Brain microvascular endothelial cell (primary cell): ENCODE data around the gene MLPH.

Source experiments
- DNase-seq: peaks from one replicate; pipeline ENCODE4 v3.0.0-alpha.2; 2020
- H3K27ac ChIP-seq: fragments of 250-450 bp; sonication (Bioruptor Pico); 2 replicates; pipeline ENCODE4 v1.5.1; 2020; ENCODE audit warnings: mild to moderate bottlenecking, moderate library complexity
- H3K27me3 ChIP-seq: fragments of 250-450 bp; sonication (Bioruptor Pico); replicated peaks from 2 replicates; pipeline ENCODE4 v1.5.1; 2020; ENCODE audit warnings: mild to moderate bottlenecking
- H3K36me3 ChIP-seq: fragments of 250-450 bp; sonication (Bioruptor Pico); replicated peaks from 2 replicates; pipeline ENCODE4 v1.5.1; 2020; ENCODE audit warnings: mild to moderate bottlenecking
- H3K4me3 ChIP-seq: 2 replicates; pipeline ENCODE4 v1.5.1; 2011; ENCODE audit warnings: low read depth, mild to moderate bottlenecking, control low read depth, low read length, moderate library complexity
- in situ Hi-C: cut with HindIII; loops from 2 replicates; pipeline ENCODE4 v1.10.0; 2017; ENCODE audit warnings: low sequenced_read_pairs, low pct_ligation_motif_present
- TF ChIP-seq, protein P1 (sequence below): IDR thresholded peaks from 2 replicates; pipeline ENCODE4 v1.5.1; 2011; ENCODE audit warnings: low read depth, mild to moderate bottlenecking, moderate library complexity, low read length, control low read depth, inconsistent platforms; ENCODE audit errors: missing control alignments

Gene MLPH

DNA sequence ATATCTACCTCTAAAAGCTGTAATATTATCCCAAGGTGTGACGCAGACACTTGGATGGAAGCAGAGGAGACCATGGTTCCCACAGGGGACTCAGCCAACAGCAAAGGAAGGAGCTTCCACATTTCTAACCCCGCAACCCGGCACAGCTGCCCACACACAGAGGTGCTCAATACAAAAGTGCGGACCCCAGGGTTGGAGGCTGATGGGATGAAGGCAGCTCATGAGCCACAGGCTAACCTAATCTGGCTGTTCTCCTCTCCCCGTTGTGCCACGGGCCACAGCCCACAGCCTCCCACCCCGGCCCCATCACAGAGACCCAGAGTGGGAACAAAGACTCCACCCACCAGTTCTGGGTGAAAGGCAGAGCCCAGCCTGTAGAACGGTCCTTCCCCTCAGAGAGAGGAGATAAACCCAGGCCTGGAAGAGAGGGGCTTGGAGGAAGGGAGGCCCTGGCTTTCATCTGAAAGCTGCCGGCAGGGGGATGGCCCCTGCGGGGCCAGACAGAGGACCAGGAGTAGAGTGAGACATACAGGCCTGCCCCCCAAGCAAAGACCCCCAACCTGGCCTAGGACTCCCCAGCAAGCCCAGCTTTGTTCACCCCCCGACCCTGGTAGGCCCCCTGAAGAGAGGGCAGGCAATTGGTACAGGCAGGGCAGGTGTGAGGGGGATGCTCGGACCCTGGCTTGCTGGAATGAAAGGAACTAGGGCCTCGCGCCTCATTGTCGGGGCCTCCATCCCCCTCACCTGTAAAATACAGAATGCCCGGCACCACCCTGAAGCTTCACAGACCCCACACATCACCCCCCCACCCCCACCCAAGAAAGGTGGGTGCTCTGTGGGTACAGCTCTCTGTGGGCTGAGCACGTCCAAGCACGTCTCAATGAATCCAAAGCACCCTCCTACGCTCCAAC is 96.6 kb downstream of the MLPH start:
- DNase-seq, result no peak
- in situ Hi-C loops, result no loop called here
- no peaks in the 10 kb centered on the region for H3K36me3 ChIP-seq
- H3K27ac ChIP-seq, result no peak overlapping the region
- TF ChIP-seq, protein P1, sequence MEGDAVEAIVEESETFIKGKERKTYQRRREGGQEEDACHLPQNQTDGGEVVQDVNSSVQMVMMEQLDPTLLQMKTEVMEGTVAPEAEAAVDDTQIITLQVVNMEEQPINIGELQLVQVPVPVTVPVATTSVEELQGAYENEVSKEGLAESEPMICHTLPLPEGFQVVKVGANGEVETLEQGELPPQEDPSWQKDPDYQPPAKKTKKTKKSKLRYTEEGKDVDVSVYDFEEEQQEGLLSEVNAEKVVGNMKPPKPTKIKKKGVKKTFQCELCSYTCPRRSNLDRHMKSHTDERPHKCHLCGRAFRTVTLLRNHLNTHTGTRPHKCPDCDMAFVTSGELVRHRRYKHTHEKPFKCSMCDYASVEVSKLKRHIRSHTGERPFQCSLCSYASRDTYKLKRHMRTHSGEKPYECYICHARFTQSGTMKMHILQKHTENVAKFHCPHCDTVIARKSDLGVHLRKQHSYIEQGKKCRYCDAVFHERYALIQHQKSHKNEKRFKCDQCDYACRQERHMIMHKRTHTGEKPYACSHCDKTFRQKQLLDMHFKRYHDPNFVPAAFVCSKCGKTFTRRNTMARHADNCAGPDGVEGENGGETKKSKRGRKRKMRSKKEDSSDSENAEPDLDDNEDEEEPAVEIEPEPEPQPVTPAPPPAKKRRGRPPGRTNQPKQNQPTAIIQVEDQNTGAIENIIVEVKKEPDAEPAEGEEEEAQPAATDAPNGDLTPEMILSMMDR, result peak; percentile 5
- no peak overlapping the region for H3K4me3 ChIP-seq
- H3K27me3 ChIP-seq, result no peaks in the 10 kb centered on the region

DNA sequence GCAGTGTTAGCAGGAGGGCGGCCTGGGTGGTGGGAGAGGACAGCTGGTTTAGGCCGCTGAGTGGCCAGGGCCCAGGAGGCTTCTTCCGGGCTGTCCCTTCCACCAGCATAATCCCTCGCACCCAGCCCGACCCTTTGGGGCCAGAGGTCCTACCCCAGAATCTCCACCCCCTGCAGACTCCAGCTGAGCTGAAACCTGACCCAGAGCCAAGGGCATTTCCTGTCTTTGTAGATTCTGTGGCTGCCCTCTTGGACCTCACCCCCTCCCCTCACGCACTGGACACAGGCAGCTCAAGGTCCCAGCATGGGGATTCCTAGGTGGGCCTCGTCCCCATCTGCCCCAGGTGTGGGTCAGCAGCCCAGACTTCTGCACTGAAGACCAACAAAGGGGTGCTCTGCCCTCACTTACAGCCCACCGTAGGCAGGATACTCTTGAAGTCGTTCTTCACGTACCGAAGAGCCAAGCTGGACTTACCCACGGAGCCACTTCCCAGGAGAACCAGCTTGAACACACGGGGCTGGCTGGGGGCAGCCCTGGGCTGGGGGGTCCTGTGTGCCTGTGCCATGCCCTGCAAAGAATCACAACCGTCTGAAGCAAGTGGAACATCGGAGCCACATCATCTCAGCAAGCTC is 98.7 kb downstream of the MLPH start:
- Histone ChIP-seq H3K36me3 (no peaks in the 10 kb centered on the region), H3K4me3 (no peak overlapping the region), H3K27me3 (no peaks in the 10 kb centered on the region), H3K27ac (no peak overlapping the region)
- DNase-seq, result no peak
- TF ChIP-seq, protein P1, result no peak
- in situ Hi-C loops, result no loop called here

DNA sequence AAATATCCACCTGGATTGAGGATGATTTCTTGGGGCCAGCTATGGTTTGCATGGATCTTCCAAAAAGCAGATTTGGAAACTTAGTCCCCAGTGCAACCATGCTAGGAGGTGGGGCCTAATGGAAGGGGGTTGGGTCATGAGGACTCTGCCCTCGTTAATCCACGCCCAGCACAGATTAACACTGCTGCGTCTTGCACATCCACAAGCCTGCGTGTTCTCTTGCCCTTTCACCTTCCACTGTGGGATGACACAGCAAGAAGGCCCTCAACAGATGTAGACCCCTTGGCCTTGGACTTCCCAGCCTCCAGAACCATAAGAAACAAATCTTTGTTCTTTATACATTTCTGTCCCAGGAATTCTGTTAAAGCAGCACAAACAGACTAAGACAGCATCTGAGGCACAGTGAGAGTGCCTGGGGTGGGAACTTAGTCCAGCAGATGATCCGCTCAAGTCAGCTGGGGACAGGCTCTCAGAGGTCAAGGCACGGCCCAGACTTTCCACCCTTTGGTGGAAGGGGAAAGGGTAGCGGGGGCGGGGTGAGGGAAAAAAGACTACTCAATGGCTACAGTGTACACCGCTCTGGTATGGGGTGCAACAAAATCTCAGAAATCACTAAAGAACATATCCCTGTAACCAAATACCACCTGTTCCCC is 101.1 kb downstream of the MLPH start:
- no peak overlapping the region for H3K27ac ChIP-seq
- in situ Hi-C loops, result no loop called here
- TF ChIP-seq, protein P1, result no peak
- H3K4me3 ChIP-seq, result no peak overlapping the region
- no peaks in the 10 kb centered on the region for H3K27me3 ChIP-seq
- DNase-seq, result no peak
- no peaks in the 10 kb centered on the region for H3K36me3 ChIP-seq

DNA sequence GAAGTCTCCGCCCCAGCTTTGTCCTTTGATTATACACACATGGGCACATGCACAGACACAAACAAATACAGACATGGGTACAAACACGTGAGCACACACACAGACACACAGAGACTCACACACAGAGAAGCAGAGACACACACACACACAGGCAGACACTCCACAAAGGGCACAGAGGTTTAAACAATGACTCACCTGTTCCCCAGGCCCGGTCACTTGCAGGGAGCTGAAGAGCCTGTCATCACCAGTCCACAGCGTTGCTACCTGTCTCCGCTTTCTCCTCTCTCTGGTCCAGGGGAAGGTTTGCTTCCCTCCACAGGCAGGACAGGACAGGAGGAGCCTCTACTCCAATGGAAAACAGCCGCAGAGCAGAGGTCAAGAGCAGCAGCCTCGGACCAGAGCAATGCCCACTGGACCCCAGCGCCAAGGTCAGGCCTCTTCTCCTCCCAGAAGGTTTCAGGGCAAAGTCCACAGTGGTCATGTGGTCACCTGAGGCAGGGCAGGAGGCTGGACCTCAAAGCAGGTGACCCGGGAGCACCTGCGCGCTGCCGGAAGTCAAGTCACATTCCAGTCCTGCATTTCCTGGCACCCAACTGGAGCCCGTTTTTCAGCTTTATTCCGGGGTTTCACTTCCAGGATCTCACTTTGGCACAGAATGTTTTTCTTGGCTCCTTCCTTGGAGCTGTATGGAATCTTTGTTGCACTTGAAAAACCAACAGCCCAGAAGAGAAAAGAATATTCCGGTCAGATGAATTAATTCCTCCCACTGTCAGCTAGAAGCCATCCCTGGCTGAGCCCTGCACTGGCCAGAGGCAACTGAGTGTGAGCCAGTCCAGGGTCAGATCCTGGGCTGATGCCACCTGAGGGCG is 103.5 kb downstream of the MLPH start, which contains the start of gene RAB17:
RAB17 (minus strand) TSS at position 463 of the 869 bp plus-strand sequence. CDS start 4,580 bp downstream, outside the sequence.
- in situ Hi-C loops, result no loop called here
- no peaks in the 10 kb centered on the region for H3K27me3 ChIP-seq
- H3K36me3 ChIP-seq, result no peaks in the 10 kb centered on the region
- no peak within 1 kb of the TSS for H3K4me3 ChIP-seq
- no peak for DNase-seq
- H3K27ac ChIP-seq, result no peak within 1 kb of the TSS
- TF ChIP-seq, protein P1, result no peak

DNA sequence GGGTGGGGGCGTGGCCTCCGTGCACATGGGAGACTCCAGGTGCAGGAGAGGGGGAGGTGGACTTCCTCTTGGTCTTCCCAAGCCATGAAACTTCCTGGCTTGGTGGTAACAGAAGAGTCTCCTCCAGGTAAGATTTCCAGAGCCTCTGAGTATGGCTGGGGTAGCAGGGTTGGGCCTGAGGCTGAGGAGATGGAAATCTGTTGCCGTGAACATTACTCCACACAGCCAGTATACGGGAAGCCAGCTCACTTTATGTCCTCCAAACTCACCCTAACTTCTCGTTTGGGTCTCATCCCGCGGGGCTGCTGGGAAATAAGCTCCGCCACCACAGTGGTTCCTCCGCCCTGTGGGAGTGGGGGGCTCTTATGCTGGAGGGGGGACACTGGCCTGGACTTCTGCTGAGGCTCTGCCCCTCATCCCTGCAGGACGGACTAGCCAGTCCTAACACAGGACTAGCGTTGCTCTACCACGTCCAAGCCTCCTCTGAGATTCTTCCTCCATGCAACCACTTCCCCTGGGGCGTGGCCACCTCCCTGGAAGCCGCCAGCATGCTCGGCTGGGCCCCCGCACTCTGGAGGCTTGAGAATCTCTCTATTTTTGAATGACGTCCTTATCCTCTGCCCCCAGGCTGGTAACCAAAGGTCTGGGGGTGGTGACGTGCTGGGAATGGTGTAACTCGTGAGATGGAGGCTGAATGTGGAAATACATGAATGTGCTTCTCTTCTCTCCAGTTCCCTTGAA is 104.3 kb downstream of the MLPH start:
- in situ Hi-C loops, result no loop called here
- no peak overlapping the region for H3K4me3 ChIP-seq
- H3K27me3 ChIP-seq, result no peaks in the 10 kb centered on the region
- H3K27ac ChIP-seq, result no peak overlapping the region
- peak; percentile 16 for DNase-seq
- no peaks in the 10 kb centered on the region for H3K36me3 ChIP-seq
- TF ChIP-seq, protein P1, result no peak
